ENCODE measurements around the gene CHRNB1. TPM values are rescaled to one million over a fixed set of nuclear protein-coding genes. Genes with fewer than 3 reads are reported as not detected.

CHRNB1 gene
- total and polyA plus RNA-seq, 2 donors from 2014 or later, result 11.9 to 19.3 TPM

- Histone ChIP-seq H3K27ac (ENCODE audit: low read depth in 2 of 2, low read length in 2 of 2) (no peak overlapping the region), H3K4me1 (ENCODE audit: control insufficient read depth in 2 of 3, insufficient read depth in 2 of 3, low read depth in 1 of 3, low read length in 3 of 3) (no peaks in the 10 kb centered on the region), H3K36me3 (ENCODE audit: control insufficient read depth in 2 of 3, insufficient read depth in 3 of 3, low read length in 3 of 3) (no peaks in the 10 kb centered on the region), H3K9me3 (ENCODE audit: control insufficient read depth in 2 of 3, insufficient read depth in 1 of 3, low read length in 3 of 3) (no peaks in the 10 kb centered on the region), H3K9ac (ENCODE audit: low read length in 3 of 3) (no peak overlapping the region), H3K4me3 (ENCODE audit: low read length in 3 of 3) (no peak overlapping the region), H3K27me3 (ENCODE audit: control insufficient read depth, insufficient read depth, low read length) (no peaks in the 10 kb centered on the region)
- DNase-seq, result no peak
- TF ChIP-seq CTCF (IDR thresholded peaks at IDR 0.05; ENCODE audit: borderline replicate concordance, extremely low read depth, insufficient read depth), result no peak
- intact Hi-C loops (cut with DNase I), result no loop called here
- no peak for FAIRE-seq
These were observed 30.0 kb upstream of the CHRNB1 start for GRCh38 chr17:7414837-7415236.

- no peaks in the 10 kb centered on the region for H3K4me1 ChIP-seq (ENCODE audit: control insufficient read depth in 2 of 3, insufficient read depth in 2 of 3, low read depth in 1 of 3, low read length in 3 of 3)
- no peak overlapping the region for H3K9ac ChIP-seq (ENCODE audit: low read length in 3 of 3)
- H3K27ac ChIP-seq (ENCODE audit: low read depth in 2 of 2, low read length in 2 of 2), result no peak overlapping the region
- H3K36me3 ChIP-seq (ENCODE audit: control insufficient read depth in 2 of 3, insufficient read depth in 3 of 3, low read length in 3 of 3), result no peaks in the 10 kb centered on the region
- H3K4me3 ChIP-seq (ENCODE audit: low read length in 3 of 3), result no peak overlapping the region
- DNase-seq, result no peak
- H3K9me3 ChIP-seq (ENCODE audit: control insufficient read depth in 2 of 3, insufficient read depth in 1 of 3, low read length in 3 of 3), result no peaks in the 10 kb centered on the region
- no peak for FAIRE-seq
- intact Hi-C loops (cut with DNase I), result no loop called here
- no peaks in the 10 kb centered on the region for H3K27me3 ChIP-seq (ENCODE audit: control insufficient read depth, insufficient read depth, low read length)
- no peak for TF ChIP-seq CTCF (IDR thresholded peaks at IDR 0.05; ENCODE audit: borderline replicate concordance, extremely low read depth, insufficient read depth)
These were observed 29.1 kb upstream of the CHRNB1 start for GRCh38 chr17:7415784-7416183.

GRCh38 chr17:7416323-7416722 lies 28.5 kb upstream of the CHRNB1 start:
- Histone ChIP-seq H3K36me3 (ENCODE audit: control insufficient read depth in 2 of 3, insufficient read depth in 3 of 3, low read length in 3 of 3) (no peaks in the 10 kb centered on the region), H3K4me1 (ENCODE audit: control insufficient read depth in 2 of 3, insufficient read depth in 2 of 3, low read depth in 1 of 3, low read length in 3 of 3) (no peaks in the 10 kb centered on the region), H3K27ac (ENCODE audit: low read depth in 2 of 2, low read length in 2 of 2) (no peak overlapping the region), H3K4me3 (ENCODE audit: low read length in 3 of 3) (no peak overlapping the region), H3K27me3 (ENCODE audit: control insufficient read depth, insufficient read depth, low read length) (no peaks in the 10 kb centered on the region), H3K9ac (ENCODE audit: low read length in 3 of 3) (no peak overlapping the region), H3K9me3 (ENCODE audit: control insufficient read depth in 2 of 3, insufficient read depth in 1 of 3, low read length in 3 of 3) (no peaks in the 10 kb centered on the region)
- TF ChIP-seq CTCF (IDR thresholded peaks at IDR 0.05; ENCODE audit: borderline replicate concordance, extremely low read depth, insufficient read depth), result no peak
- DNase-seq, result no peak
- intact Hi-C loops (cut with DNase I), result no loop called here
- no peak for FAIRE-seq

GRCh38 chr17:7417056-7417655 lies 27.7 kb upstream of the CHRNB1 start:
- no peak for FAIRE-seq
- intact Hi-C loops (cut with DNase I), result no loop called here
- H3K4me3 ChIP-seq (ENCODE audit: low read length in 3 of 3), result no peak overlapping the region
- TF ChIP-seq CTCF (IDR thresholded peaks at IDR 0.05; ENCODE audit: borderline replicate concordance, extremely low read depth, insufficient read depth), result no peak
- DNase-seq, result no peak
- no peaks in the 10 kb centered on the region for H3K36me3 ChIP-seq (ENCODE audit: control insufficient read depth in 2 of 3, insufficient read depth in 3 of 3, low read length in 3 of 3)
- no peak overlapping the region for H3K27ac ChIP-seq (ENCODE audit: low read depth in 2 of 2, low read length in 2 of 2)
- H3K27me3 ChIP-seq (ENCODE audit: control insufficient read depth, insufficient read depth, low read length), result no peaks in the 10 kb centered on the region
- no peak overlapping the region for H3K9ac ChIP-seq (ENCODE audit: low read length in 3 of 3)
- no peaks in the 10 kb centered on the region for H3K4me1 ChIP-seq (ENCODE audit: control insufficient read depth in 2 of 3, insufficient read depth in 2 of 3, low read depth in 1 of 3, low read length in 3 of 3)
- H3K9me3 ChIP-seq (ENCODE audit: control insufficient read depth in 2 of 3, insufficient read depth in 1 of 3, low read length in 3 of 3), result no peaks in the 10 kb centered on the region

Data from kidney (tissue), 14 donors.